CD4-positive, alpha-beta T cell (primary cell): ENCODE results near the gene TADA3. TPM values are rescaled to one million over a fixed set of nuclear protein-coding genes. Genes with fewer than 3 reads are reported as not detected.

Experiments
- ATAC-seq: fragments of 200-7000 bp; cut with Tn5 transposase; one replicate; pipeline ENCODE4 v1.10.0; 2022; ENCODE audit warnings: mild to moderate bottlenecking; ENCODE audit not compliant: poor library complexity
- CTCF ChIA-PET: fragments of 350-600 bp; sonication (Branson Sonifier 250); formaldehyde crosslinking; loops from one replicate; lab custom pipeline; 2021; ENCODE audit warnings: antibody characterized with exemption, inconsistent platforms; lab: Charles Lee
- POLR2A ChIA-PET: fragments of 350-600 bp; sonication (Branson Sonifier 250); formaldehyde crosslinking; loops from one replicate; lab custom pipeline; 2021; ENCODE audit warnings: antibody characterized with exemption, inconsistent platforms; lab: Charles Lee
- DNase-seq, 14 experiments: peaks; one replicate each; pipeline ENCODE4 v3.0.0-alpha.2; 2013 to 2020; ENCODE audit warnings: mixed read lengths in 2 of 14
- H3K27ac ChIP-seq, 2 donors: one replicate each; pipeline versions ENCODE4 v1.5.1 to v1.7.0; 2013; ENCODE audit warnings: low read length in 2 of 2, low read depth in 1 of 2, mild to moderate bottlenecking in 1 of 2
- H3K27me3 ChIP-seq, 2 experiments: 1 replicate in 1 of 2; 2 replicates in 1 of 2; pipeline versions ENCODE4 v1.6.1 to v1.7.0; 2013; ENCODE audit warnings: low read length in 2 of 2, control low read depth in 1 of 2, mild to moderate bottlenecking in 1 of 2, moderate library complexity in 1 of 2; ENCODE audit not compliant: insufficient read depth in 2 of 2, control insufficient read depth in 1 of 2
- H3K36me3 ChIP-seq: one replicate; pipeline ENCODE4 v1.6.1; 2013; ENCODE audit warnings: low read length, control low read depth; ENCODE audit not compliant: insufficient read depth
- H3K4me1 ChIP-seq: one replicate; pipeline ENCODE4 v1.6.1; 2013; ENCODE audit warnings: low read length, control low read depth; ENCODE audit not compliant: insufficient read depth
- H3K4me3 ChIP-seq: one replicate; pipeline ENCODE4 v1.5.1; 2013; ENCODE audit warnings: mild to moderate bottlenecking, low read length, moderate library complexity
- H3K9me3 ChIP-seq, 2 experiments: 1 replicate in 1 of 2; 2 replicates in 1 of 2; pipeline versions ENCODE4 v1.6.1 to v1.7.0; 2013; ENCODE audit warnings: low read length in 2 of 2, mild to moderate bottlenecking in 2 of 2, control low read depth in 1 of 2, moderate library complexity in 1 of 2; ENCODE audit not compliant: control insufficient read depth in 1 of 2, insufficient read depth in 1 of 2
- H3K27ac Mint-ChIP-seq: one replicate; pipeline ENCODE4 v1.8.0; 2020; ENCODE audit warnings: mixed read lengths
- H3K27me3 Mint-ChIP-seq: one replicate; pipeline ENCODE4 v1.8.0; 2021; ENCODE audit warnings: mixed read lengths
- H3K36me3 Mint-ChIP-seq: one replicate; pipeline ENCODE4 v1.8.0; 2021; ENCODE audit warnings: low read depth, mixed read lengths
- H3K4me1 Mint-ChIP-seq: one replicate; pipeline ENCODE4 v1.8.0; 2021; ENCODE audit warnings: low read depth, mixed read lengths
- H3K4me3 Mint-ChIP-seq: one replicate; pipeline ENCODE4 v1.8.0; 2020; ENCODE audit warnings: mild to moderate bottlenecking, mixed read lengths
- H3K9me3 Mint-ChIP-seq: one replicate; pipeline ENCODE4 v1.8.0; 2020; ENCODE audit warnings: mixed read lengths
- intact Hi-C, 2 experiments: fragments of 100-400 bp; cut with DNase I in 1 of 2; cut with micrococcal nuclease in 1 of 2; formaldehyde crosslinking; loops; one replicate each; pipeline versions ENCODE4 v1.15.1 to v1.9.0; 2023 to 2025; cut with DNase I, micrococcal nuclease
- total RNA-seq, 174 experiments: library from RNA in 2 of 174; stranded (reverse) in 2 of 174; gene quantifications; one replicate each; pipeline ENCODE4 v1.2.3 and lab custom pipeline; 2021 to 2026
- TF ChIP-seq, protein P1 (sequence below): fragments of 200-600 bp; IDR thresholded peaks from one replicate; pipeline ENCODE4 v1.8.0; 2022; ENCODE audit warnings: antibody characterized with exemption, mild to moderate bottlenecking

TADA3 gene
- total RNA-seq, 2 experiments from 2014 or later = 14.7 to 16.5 TPM

DNA sequence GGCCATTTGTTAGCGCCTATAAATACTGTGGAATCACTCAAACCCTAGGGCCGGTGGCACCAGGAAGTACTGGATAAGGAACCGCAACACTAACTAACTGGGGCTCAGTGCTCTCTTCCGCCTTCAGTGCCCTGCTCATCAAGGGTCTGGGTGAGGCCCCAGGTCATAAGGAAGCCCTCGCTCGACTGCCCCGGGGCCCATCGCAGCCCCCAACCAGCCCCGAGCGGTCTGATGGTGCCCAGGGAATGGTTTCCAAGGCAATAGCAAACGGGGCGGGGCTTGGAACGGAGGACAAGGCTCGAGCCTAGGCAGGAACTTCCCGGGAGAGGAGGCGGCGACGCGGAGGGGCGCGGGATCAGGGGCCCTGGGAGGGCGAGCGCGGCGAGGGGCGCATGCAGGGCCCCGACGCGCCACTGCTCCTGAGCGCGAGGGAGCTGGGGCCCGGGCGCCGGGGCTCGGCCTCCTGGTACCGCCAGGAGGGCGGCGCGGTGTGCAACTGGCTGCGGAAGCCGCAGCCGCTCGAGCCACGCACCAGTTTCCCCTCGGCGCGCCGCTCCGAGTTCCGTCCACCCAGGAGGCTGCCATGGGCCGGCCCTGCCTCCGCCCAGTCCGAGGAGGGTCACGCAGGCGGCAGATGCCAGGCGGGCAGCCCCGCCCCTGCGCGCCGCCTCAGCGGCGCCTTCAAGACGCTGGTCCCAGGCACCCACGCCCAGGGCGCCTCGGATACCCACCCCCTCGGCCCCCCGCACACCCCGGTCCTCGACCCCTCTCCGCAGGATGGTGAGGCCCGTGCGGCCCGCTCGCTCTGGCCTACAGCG, 17.6 kb upstream of the TADA3 start, which contains the start of gene TTLL3:
Gene TTLL3, plus strand, starts transcription at position 648 of the 818 bp plus-strand sequence. CDS start 400 bp downstream, outside the sequence.
- TF ChIP-seq, protein P1, sequence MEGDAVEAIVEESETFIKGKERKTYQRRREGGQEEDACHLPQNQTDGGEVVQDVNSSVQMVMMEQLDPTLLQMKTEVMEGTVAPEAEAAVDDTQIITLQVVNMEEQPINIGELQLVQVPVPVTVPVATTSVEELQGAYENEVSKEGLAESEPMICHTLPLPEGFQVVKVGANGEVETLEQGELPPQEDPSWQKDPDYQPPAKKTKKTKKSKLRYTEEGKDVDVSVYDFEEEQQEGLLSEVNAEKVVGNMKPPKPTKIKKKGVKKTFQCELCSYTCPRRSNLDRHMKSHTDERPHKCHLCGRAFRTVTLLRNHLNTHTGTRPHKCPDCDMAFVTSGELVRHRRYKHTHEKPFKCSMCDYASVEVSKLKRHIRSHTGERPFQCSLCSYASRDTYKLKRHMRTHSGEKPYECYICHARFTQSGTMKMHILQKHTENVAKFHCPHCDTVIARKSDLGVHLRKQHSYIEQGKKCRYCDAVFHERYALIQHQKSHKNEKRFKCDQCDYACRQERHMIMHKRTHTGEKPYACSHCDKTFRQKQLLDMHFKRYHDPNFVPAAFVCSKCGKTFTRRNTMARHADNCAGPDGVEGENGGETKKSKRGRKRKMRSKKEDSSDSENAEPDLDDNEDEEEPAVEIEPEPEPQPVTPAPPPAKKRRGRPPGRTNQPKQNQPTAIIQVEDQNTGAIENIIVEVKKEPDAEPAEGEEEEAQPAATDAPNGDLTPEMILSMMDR = no peak
- H3K27ac ChIP-seq = peak within 1 kb of the TSS; percentile 70 to 85
- Mint-ChIP-seq H3K27me3 (no peaks in the 10 kb centered on the region), H3K27ac (peak within 1 kb of the TSS; percentile 83), H3K4me1 (peaks cover 40% of the 10 kb centered on the region), H3K9me3 (no peaks in the 10 kb centered on the region), H3K36me3 (peaks cover 43% of the 10 kb centered on the region), H3K4me3 (peak within 1 kb of the TSS; percentile 88)
- H3K4me3 ChIP-seq = peak within 1 kb of the TSS; percentile 68
- no peaks in the 10 kb centered on the region for H3K27me3 ChIP-seq
- POLR2A ChIA-PET = interaction anchor here (0.6 to 5.9 kb wide), 10 partner anchors 17 to 511 kb away, joined by 3 to 64 read pairs (median 6); partner anchors contain the start of genes ARPC4, BRPF1, CRELD1 and JAGN1
- intact Hi-C loops = loop anchor here (1.0 to 5.0 kb wide), 3 partner anchors 17 to 63 kb away; partner anchors contain the start of genes ARPC4 (in 2 of the 2), OGG1 (in 1 of the 2) and TADA3 (in 1 of the 2)
- peak; percentile 66 for ATAC-seq
- H3K36me3 ChIP-seq = peaks cover 30% of the 10 kb centered on the region
- CTCF ChIA-PET = interaction anchor here (1.3 to 1.5 kb wide), 2 partner anchors 17 to 83 kb away, joined by 5 to 8 read pairs; partner anchors contain the start of gene ARPC4
- peaks cover 35% of the 10 kb centered on the region for H3K4me1 ChIP-seq
- peak; percentile 22 to 72 (median 38) for DNase-seq
- H3K9me3 ChIP-seq = no peaks in the 10 kb centered on the region

DNA sequence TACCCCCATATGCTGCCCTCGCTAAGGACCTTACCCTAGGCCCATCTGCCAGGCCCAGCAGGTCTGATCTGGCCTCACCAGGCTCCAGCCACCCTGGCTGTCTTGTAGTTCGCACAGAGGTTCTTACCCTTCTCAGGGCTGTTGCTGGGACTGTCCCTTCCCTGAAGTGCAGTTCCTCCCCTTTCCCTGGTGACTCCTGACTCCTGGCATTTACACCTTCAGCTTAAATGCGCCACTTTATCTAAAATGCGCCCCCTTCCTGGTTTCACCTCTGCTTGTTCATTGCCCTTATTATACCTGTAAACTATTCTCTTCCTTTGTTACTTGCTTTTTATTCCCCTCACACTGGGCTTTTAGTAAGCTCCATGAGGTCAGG, 17.0 kb upstream of the TADA3 start:
- Histone ChIP-seq H3K9me3 (no peaks in the 10 kb centered on the region), H3K4me1 (peaks cover 35% of the 10 kb centered on the region), H3K36me3 (peaks cover 36% of the 10 kb centered on the region), H3K27me3 (no peaks in the 10 kb centered on the region), H3K4me3 (peak overlapping the region; percentile 68), H3K27ac (peak overlapping the region; percentile 70 to 85)
- ChIA-PET CTCF (interaction anchor here (1.2 to 1.5 kb wide), 3 partner anchors 16 to 124 kb away, joined by 4 to 8 read pairs (median 5); partner anchors contain the start of gene ARPC4), POLR2A (interaction anchor here (0.6 to 5.9 kb wide), 11 partner anchors 17 to 512 kb away, joined by 3 to 64 read pairs (median 6); partner anchors contain the start of genes ARPC4, BRPF1, CRELD1 and JAGN1)
- peak; percentile 9 for ATAC-seq
- H3K4me3 Mint-ChIP-seq = peak overlapping the region; percentile 88
- no peaks in the 10 kb centered on the region for H3K9me3 Mint-ChIP-seq
- DNase-seq = peak in 4 of 14 experiments; percentile 4 to 37 (median 6)
- no peaks in the 10 kb centered on the region for H3K27me3 Mint-ChIP-seq
- H3K4me1 Mint-ChIP-seq = peaks cover 40% of the 10 kb centered on the region
- TF ChIP-seq, protein P1 = no peak
- peaks cover 49% of the 10 kb centered on the region for H3K36me3 Mint-ChIP-seq
- peak overlapping the region; percentile 83 for H3K27ac Mint-ChIP-seq
- intact Hi-C loops = loop anchor here (1.0 to 5.0 kb wide), 3 partner anchors 16 to 62 kb away; partner anchors contain the start of genes ARPC4 (in 2 of the 2), OGG1 (in 1 of the 2) and TADA3 (in 1 of the 2)

DNA sequence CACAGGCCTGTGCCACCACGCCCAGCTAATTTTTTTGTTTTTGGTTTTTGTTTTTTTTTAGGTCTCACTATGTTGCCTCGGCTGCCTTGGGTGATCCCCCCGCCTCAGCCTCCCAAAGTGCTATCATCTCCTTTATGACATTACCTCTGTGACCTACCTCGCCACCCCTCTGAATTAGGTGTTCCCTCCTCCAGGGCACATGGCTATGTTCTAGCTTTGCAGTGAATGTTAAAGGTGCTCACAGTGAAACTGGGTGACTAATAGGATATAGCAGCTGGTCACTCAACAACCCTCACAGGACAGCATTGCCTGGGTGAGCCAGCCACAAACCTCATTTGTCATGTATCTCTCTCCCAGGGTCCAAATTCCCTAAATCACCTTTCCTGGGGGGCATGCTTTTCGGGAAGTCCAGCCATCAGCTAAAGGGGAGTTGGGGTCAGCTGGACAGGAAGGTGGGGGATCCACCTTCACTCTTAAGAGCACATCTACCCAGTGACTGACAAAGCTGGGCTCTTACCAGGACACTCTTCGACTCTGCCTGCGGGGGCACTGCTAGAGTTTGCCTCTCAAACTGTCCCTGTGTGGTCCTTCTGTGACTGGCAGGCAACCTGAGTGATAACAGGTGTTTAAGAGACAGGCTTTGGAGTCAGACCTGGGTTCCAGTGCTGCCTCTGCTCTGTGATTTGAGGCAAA, 16.2 kb upstream of the TADA3 start:
- no peaks in the 10 kb centered on the region for H3K9me3 Mint-ChIP-seq
- Histone ChIP-seq H3K27ac (peak overlapping the region; percentile 11 to 85), H3K4me3 (peak overlapping the region; percentile 68), H3K36me3 (peaks cover 41% of the 10 kb centered on the region), H3K9me3 (no peaks in the 10 kb centered on the region), H3K27me3 (no peaks in the 10 kb centered on the region), H3K4me1 (peaks cover 38% of the 10 kb centered on the region)
- H3K27ac Mint-ChIP-seq = peak overlapping the region; percentile 83
- ChIA-PET POLR2A (interaction anchor here (0.6 to 5.9 kb wide), 15 partner anchors 16 to 561 kb away, joined by 3 to 64 read pairs (median 5); partner anchors contain the start of genes ARPC4, BRPF1, CRELD1 and JAGN1), CTCF (interaction anchor here (0.8 to 1.5 kb wide), 5 partner anchors 13 to 514 kb away, joined by 3 to 8 read pairs (median 4); partner anchors contain the start of gene ARPC4)
- ATAC-seq (peak; percentile 82), DNase-seq (peak; percentile 31 to 75 (median 46))
- intact Hi-C loops = loop anchor here (1.0 to 5.0 kb wide), 3 partner anchors 15 to 61 kb away; partner anchors contain the start of genes ARPC4 (in 2 of the 2), OGG1 (in 1 of the 2) and TADA3 (in 1 of the 2)
- TF ChIP-seq, protein P1 = peak; percentile 30
- peaks cover 56% of the 10 kb centered on the region for H3K36me3 Mint-ChIP-seq
- no peaks in the 10 kb centered on the region for H3K27me3 Mint-ChIP-seq
- H3K4me1 Mint-ChIP-seq = peaks cover 40% of the 10 kb centered on the region
- peak overlapping the region; percentile 88 for H3K4me3 Mint-ChIP-seq
